ENCODE results near the gene SCGN. TPM values are rescaled to one million over a fixed set of nuclear protein-coding genes. Genes with fewer than 3 reads are reported as not detected.

Gene SCGN
- total and polyA plus RNA-seq, 9 donors = 0.10 to 1.2 (median 0.22) TPM; not detected in 5

DNA sequence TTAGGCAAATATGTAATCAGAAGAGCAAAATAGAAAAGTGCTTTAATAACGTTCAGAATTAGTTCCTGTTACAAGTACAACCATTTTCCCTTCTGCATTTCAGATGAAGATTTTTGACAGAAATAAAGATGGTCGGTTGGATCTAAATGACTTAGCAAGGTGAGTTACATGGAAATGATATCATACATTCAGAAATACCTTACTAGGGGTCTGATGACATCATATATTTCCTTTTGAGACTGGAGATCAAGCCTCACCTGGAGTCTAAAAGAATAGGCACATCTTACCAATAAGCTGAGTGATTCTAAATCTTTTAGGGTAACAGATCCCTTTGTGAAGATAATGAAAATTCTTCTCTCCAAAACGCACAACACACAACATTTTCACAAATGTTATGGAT is 29.8 kb downstream of the SCGN start:
- 60% methylated on average over 1 of the region's 3 CpGs for WGBS (ENCODE audit: insufficient coverage)
- no peak for DNase-seq

DNA sequence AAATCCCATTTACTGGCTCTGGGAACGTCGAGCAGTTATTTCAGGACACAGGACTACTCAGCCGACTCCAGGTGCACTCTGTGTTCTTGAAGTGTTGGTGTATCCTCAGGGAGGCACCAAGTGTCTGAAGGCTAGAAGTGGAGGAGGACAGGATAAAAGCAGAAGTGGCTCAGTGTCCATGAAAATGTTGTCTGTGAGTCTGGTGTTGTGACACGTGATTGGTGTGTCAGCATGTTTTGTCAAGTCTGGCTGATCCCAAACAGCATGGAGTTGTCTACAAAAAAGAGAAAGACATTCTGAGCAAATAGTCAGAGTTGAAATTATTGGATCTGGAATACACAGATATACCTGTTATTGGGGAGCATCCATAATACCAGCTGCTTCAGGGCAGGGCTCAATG is 30.3 kb downstream of the SCGN start:
- peak; percentile 16 for DNase-seq
- Histone ChIP-seq H3K36me3 (ENCODE audit: control insufficient read depth, insufficient read depth, low read length) (no peaks in the 10 kb centered on the region), H3K9me3 (replicated peaks; ENCODE audit: control insufficient read depth, low read depth, low read length) (no peaks in the 10 kb centered on the region), H3K4me3 (ENCODE audit: low read length) (no peak overlapping the region), H3K27me3 (ENCODE audit: control insufficient read depth, insufficient read depth, low read length) (no peaks in the 10 kb centered on the region), H3K4me1 (ENCODE audit: control insufficient read depth, insufficient read depth, low read length) (no peaks in the 10 kb centered on the region), H3K27ac (ENCODE audit: low read length) (no peak overlapping the region)
- 58% methylated on average over 4 of the region's 4 CpGs for WGBS (ENCODE audit: insufficient coverage)

More for the DNA sequence above, 29.8 kb downstream of the SCGN start:
- H3K9me3 ChIP-seq (replicated peaks; ENCODE audit: control insufficient read depth, low read depth, low read length) = no peaks in the 10 kb centered on the region
- H3K36me3 ChIP-seq (ENCODE audit: control insufficient read depth, insufficient read depth, low read length) = no peaks in the 10 kb centered on the region
- no peaks in the 10 kb centered on the region for H3K27me3 ChIP-seq (ENCODE audit: control insufficient read depth, insufficient read depth, low read length)
- H3K4me3 ChIP-seq (ENCODE audit: low read length) = no peak overlapping the region
- no peaks in the 10 kb centered on the region for H3K4me1 ChIP-seq (ENCODE audit: control insufficient read depth, insufficient read depth, low read length)
- H3K27ac ChIP-seq (ENCODE audit: low read length) = no peak overlapping the region

- Histone ChIP-seq H3K4me3 (ENCODE audit: low read length) (no peak overlapping the region), H3K36me3 (ENCODE audit: control insufficient read depth, insufficient read depth, low read length) (no peaks in the 10 kb centered on the region), H3K27me3 (ENCODE audit: control insufficient read depth, insufficient read depth, low read length) (no peaks in the 10 kb centered on the region), H3K9me3 (replicated peaks; ENCODE audit: control insufficient read depth, low read depth, low read length) (no peaks in the 10 kb centered on the region), H3K27ac (ENCODE audit: low read length) (no peak overlapping the region), H3K4me1 (ENCODE audit: control insufficient read depth, insufficient read depth, low read length) (no peaks in the 10 kb centered on the region)
- WGBS (ENCODE audit: insufficient coverage) = no CpG with 5 or more reads among the region's 2 CpGs
- no peak for DNase-seq
Observed at GRCh38 chr6:25684565-25684964, 32.5 kb downstream of the SCGN start.

DNA sequence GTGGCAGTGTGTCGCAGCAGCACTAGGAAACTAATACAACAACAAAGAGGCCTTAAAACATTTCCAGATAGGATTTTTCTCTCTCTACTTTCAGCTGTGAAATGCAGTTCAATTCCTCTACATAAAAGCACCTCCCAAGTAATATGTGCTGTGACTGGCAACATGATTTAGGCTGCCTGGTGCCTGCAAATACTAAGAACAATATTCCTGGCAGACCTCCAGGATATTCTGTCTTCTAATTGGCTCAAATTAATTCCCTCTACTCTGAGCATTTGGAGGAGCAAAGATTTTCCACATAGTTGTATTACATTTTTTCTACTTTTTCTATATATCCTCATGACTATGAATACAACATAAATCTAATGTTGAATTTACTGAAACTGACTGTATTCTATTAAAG is 33.2 kb downstream of the SCGN start:
- DNase-seq = no peak
- H3K4me3 ChIP-seq (ENCODE audit: low read length) = no peak overlapping the region
- no CpG with 5 or more reads among the region's 1 CpG for WGBS (ENCODE audit: insufficient coverage)

GRCh38 chr6:25685896-25686295 is 33.9 kb downstream of the SCGN start:
- no peak overlapping the region for H3K4me3 ChIP-seq (ENCODE audit: low read length)
- H3K9me3 ChIP-seq (replicated peaks; ENCODE audit: control insufficient read depth, low read depth, low read length) = no peaks in the 10 kb centered on the region
- H3K27ac ChIP-seq (ENCODE audit: low read length) = no peak overlapping the region
- no peaks in the 10 kb centered on the region for H3K27me3 ChIP-seq (ENCODE audit: control insufficient read depth, insufficient read depth, low read length)
- H3K4me1 ChIP-seq (ENCODE audit: control insufficient read depth, insufficient read depth, low read length) = no peaks in the 10 kb centered on the region
- no peaks in the 10 kb centered on the region for H3K36me3 ChIP-seq (ENCODE audit: control insufficient read depth, insufficient read depth, low read length)
- WGBS (ENCODE audit: insufficient coverage) = 50% methylated on average over 2 of the region's 5 CpGs
- DNase-seq = no peak

More for the DNA sequence above, 33.2 kb downstream of the SCGN start:
- Histone ChIP-seq H3K4me1 (ENCODE audit: control insufficient read depth, insufficient read depth, low read length) (no peaks in the 10 kb centered on the region), H3K36me3 (ENCODE audit: control insufficient read depth, insufficient read depth, low read length) (no peaks in the 10 kb centered on the region), H3K27me3 (ENCODE audit: control insufficient read depth, insufficient read depth, low read length) (no peaks in the 10 kb centered on the region), H3K27ac (ENCODE audit: low read length) (no peak overlapping the region), H3K9me3 (replicated peaks; ENCODE audit: control insufficient read depth, low read depth, low read length) (no peaks in the 10 kb centered on the region)

DNA sequence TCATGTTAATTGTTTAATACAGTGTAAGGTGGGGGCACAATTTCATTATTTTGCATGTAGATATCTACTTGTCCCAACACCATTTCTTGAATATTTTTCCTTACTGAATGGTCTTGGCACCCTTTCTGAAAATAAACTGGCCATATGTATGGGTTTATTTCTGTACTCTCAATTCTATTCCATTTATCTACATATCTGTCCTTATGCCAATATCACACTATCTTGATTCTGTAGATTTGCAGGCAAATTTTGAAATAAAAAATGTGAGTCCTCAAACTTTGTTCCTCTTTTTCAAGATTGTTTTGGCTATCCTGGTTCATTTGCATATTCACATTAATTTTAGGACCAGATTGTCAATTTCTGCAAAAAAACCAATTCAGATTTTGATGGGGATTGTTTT is 34.8 kb downstream of the SCGN start:
- Histone ChIP-seq H3K27me3 (ENCODE audit: control insufficient read depth, insufficient read depth, low read length) (no peaks in the 10 kb centered on the region), H3K4me1 (ENCODE audit: control insufficient read depth, insufficient read depth, low read length) (no peaks in the 10 kb centered on the region)
- DNase-seq = no peak

GRCh38 chr6:25689966-25690365 is 38.0 kb downstream of the SCGN start:
- H3K27me3 ChIP-seq (ENCODE audit: control insufficient read depth, insufficient read depth, low read length) = no peaks in the 10 kb centered on the region
- H3K4me1 ChIP-seq (ENCODE audit: control insufficient read depth, insufficient read depth, low read length) = no peaks in the 10 kb centered on the region
- H3K9me3 ChIP-seq (replicated peaks; ENCODE audit: control insufficient read depth, low read depth, low read length) = no peaks in the 10 kb centered on the region
- no CpG with 5 or more reads among the region's 1 CpG for WGBS (ENCODE audit: insufficient coverage)
- H3K27ac ChIP-seq (ENCODE audit: low read length) = no peak overlapping the region
- DNase-seq = no peak
- no peak overlapping the region for H3K4me3 ChIP-seq (ENCODE audit: low read length)
- H3K36me3 ChIP-seq (ENCODE audit: control insufficient read depth, insufficient read depth, low read length) = no peaks in the 10 kb centered on the region

More for the DNA sequence above, 34.8 kb downstream of the SCGN start:
- Histone ChIP-seq H3K9me3 (replicated peaks; ENCODE audit: control insufficient read depth, low read depth, low read length) (no peaks in the 10 kb centered on the region), H3K4me3 (ENCODE audit: low read length) (no peak overlapping the region), H3K27ac (ENCODE audit: low read length) (no peak overlapping the region), H3K36me3 (ENCODE audit: control insufficient read depth, insufficient read depth, low read length) (no peaks in the 10 kb centered on the region)

DNA sequence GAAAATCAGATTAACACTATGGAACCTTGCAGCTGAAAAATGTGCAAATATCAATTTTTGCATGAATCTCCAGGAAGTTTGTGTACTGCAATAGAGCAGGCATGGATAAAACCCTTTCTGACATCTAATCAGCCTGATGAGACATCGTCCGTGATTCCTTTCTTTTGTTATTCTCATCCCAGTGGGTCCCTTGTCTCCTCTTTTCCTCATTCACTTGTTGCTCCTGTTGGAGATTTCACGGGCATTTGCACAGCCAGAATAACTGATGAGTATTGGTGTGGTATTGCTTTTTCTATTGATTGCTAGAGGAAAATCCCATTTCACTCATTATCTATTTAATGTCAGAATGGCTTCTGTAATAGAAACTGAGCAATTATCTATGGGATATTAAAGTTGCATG is 39.9 kb downstream of the SCGN start:
- Histone ChIP-seq H3K4me1 (ENCODE audit: control insufficient read depth, insufficient read depth, low read length) (no peaks in the 10 kb centered on the region), H3K27me3 (ENCODE audit: control insufficient read depth, insufficient read depth, low read length) (no peaks in the 10 kb centered on the region), H3K9me3 (replicated peaks; ENCODE audit: control insufficient read depth, low read depth, low read length) (no peaks in the 10 kb centered on the region), H3K27ac (ENCODE audit: low read length) (no peak overlapping the region), H3K36me3 (ENCODE audit: control insufficient read depth, insufficient read depth, low read length) (no peaks in the 10 kb centered on the region), H3K4me3 (ENCODE audit: low read length) (no peak overlapping the region)
- DNase-seq = no peak
- no CpG with 5 or more reads among the region's 3 CpGs for WGBS (ENCODE audit: insufficient coverage)

GRCh38 chr6:25692472-25692871 is 40.5 kb downstream of the SCGN start:
- Histone ChIP-seq H3K27ac (ENCODE audit: low read length) (no peak overlapping the region), H3K9me3 (replicated peaks; ENCODE audit: control insufficient read depth, low read depth, low read length) (no peaks in the 10 kb centered on the region), H3K4me3 (ENCODE audit: low read length) (no peak overlapping the region), H3K36me3 (ENCODE audit: control insufficient read depth, insufficient read depth, low read length) (no peaks in the 10 kb centered on the region), H3K27me3 (ENCODE audit: control insufficient read depth, insufficient read depth, low read length) (no peaks in the 10 kb centered on the region), H3K4me1 (ENCODE audit: control insufficient read depth, insufficient read depth, low read length) (no peaks in the 10 kb centered on the region)
- no peak for DNase-seq
- no CpG with 5 or more reads among the region's 3 CpGs for WGBS (ENCODE audit: insufficient coverage)

DNA sequence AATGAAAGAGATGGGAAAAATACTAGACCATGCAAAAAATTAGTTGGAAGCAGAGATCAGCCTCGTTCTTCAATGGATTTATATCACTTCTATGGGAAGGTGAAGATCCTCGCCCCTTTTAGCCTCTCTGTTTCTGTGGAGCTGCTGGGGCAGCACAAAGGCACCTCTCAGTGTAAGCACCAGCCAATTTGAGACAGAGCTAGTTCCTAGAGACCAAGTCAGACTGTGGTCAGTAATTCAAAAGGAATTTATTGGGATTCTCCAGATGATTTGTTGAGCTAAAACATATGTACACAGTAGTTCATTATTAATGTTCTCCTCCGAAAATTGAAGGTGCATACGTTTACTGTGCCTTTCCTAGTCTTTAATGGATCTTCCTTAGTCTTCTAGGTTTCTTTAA is 42.4 kb downstream of the SCGN start:
- H3K4me1 ChIP-seq (ENCODE audit: control insufficient read depth, insufficient read depth, low read length) = no peaks in the 10 kb centered on the region
- no peaks in the 10 kb centered on the region for H3K9me3 ChIP-seq (replicated peaks; ENCODE audit: control insufficient read depth, low read depth, low read length)
- no peaks in the 10 kb centered on the region for H3K27me3 ChIP-seq (ENCODE audit: control insufficient read depth, insufficient read depth, low read length)
- H3K36me3 ChIP-seq (ENCODE audit: control insufficient read depth, insufficient read depth, low read length) = no peaks in the 10 kb centered on the region
- no peak overlapping the region for H3K27ac ChIP-seq (ENCODE audit: low read length)
- H3K4me3 ChIP-seq (ENCODE audit: low read length) = no peak overlapping the region
- no peak for DNase-seq
- whole genome bisulfite sequencing (ENCODE audit: insufficient coverage) = no CpG with 5 or more reads among the region's 4 CpGs

DNA sequence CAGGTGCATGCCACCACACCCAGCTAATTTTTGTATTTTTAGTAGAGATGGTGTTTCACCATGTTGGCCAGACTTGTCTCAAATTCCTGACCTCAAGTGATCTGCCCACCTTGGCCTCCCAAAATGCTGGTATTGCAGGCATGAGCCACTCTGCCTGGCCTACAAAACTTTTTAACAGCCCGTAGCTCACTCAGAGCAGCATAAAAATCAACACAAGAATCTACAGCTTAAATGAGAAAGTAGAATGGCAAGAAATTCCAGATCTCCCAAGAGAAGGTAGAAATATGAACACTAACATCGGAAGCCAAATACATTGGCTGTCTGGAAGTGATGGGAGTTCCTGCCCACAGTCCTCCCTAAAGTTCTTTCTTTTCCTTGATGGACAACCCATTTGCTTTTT is 43.7 kb downstream of the SCGN start:
- Histone ChIP-seq H3K27ac (ENCODE audit: low read length) (no peak overlapping the region), H3K4me3 (ENCODE audit: low read length) (no peak overlapping the region), H3K36me3 (ENCODE audit: control insufficient read depth, insufficient read depth, low read length) (no peaks in the 10 kb centered on the region), H3K4me1 (ENCODE audit: control insufficient read depth, insufficient read depth, low read length) (no peaks in the 10 kb centered on the region), H3K27me3 (ENCODE audit: control insufficient read depth, insufficient read depth, low read length) (no peaks in the 10 kb centered on the region), H3K9me3 (replicated peaks; ENCODE audit: control insufficient read depth, low read depth, low read length) (no peaks in the 10 kb centered on the region)
- no CpG with 5 or more reads among the region's 2 CpGs for WGBS (ENCODE audit: insufficient coverage)
- peak; percentile 16 for DNase-seq
